ENCODE data around the gene KRT83. TPM values are rescaled to one million over a fixed set of nuclear protein-coding genes. Genes with fewer than 3 reads are reported as not detected.

KRT83 gene
- total and polyA plus RNA-seq, 12 donors, result not detected

DNA sequence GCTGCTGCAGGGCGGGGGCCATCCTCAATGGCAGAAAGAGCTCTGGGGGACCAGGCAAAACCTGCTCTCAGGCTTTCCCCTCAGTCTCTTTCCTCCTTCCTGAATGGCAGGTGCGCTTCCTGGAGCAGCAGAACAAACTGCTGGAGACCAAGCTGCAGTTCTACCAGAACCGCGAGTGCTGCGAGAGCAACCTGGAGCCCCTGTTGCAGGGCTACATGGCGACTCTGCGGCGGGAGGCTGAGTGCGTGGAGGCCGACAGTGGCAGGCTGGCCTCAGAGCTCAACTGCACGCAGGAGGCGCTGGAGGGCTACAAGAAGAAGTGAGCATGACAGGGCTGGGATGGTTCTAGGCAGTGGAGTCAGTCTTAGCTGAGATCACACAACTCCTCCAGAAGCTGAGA is 22.9 kb upstream of the KRT83 start:
- H3K4me3 ChIP-seq, result no peak overlapping the region
- intact Hi-C loops (cut with DNase I), result no loop called here
- 91 to 95% (median 95%) methylated on average over 7 to 12 of the region's 12 CpGs for WGBS, 4 donors
- no peaks in the 10 kb centered on the region for H3K9me3 ChIP-seq (replicated peaks in 1 of 3)
- H3K27me3 ChIP-seq, result no peaks in the 10 kb centered on the region
- H3K27ac ChIP-seq, result no peak overlapping the region
- TF ChIP-seq POLR2A (IDR thresholded peaks at IDR 0.05), result no peak
- TF ChIP-seq, protein P1, sequence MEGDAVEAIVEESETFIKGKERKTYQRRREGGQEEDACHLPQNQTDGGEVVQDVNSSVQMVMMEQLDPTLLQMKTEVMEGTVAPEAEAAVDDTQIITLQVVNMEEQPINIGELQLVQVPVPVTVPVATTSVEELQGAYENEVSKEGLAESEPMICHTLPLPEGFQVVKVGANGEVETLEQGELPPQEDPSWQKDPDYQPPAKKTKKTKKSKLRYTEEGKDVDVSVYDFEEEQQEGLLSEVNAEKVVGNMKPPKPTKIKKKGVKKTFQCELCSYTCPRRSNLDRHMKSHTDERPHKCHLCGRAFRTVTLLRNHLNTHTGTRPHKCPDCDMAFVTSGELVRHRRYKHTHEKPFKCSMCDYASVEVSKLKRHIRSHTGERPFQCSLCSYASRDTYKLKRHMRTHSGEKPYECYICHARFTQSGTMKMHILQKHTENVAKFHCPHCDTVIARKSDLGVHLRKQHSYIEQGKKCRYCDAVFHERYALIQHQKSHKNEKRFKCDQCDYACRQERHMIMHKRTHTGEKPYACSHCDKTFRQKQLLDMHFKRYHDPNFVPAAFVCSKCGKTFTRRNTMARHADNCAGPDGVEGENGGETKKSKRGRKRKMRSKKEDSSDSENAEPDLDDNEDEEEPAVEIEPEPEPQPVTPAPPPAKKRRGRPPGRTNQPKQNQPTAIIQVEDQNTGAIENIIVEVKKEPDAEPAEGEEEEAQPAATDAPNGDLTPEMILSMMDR (IDR thresholded peaks at IDR 0.05), result no peak
- H3K4me1 ChIP-seq (replicated peaks in 1 of 2), result no peaks in the 10 kb centered on the region
- no peaks in the 10 kb centered on the region for H3K36me3 ChIP-seq (replicated peaks in 1 of 2)
- DNase-seq, result no peak

DNA sequence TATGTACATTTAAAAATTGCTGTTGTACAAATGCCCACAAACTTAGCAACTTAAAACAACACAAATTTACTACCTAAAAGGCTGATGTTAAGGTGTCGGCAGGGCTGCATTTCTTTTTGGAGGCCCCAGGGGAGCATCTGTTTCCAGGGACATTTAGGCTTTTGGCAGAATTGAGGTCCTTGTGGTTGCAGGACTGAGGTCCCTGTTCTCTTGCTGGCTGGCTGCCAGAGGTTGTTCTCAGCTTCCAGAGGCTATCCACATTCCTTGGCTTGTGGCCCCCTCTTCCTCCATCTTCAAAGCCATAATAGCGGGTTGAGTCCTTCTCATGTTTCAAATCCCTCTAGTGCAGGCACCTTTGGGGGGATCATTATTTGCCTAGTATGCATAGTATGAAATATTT is 22.4 kb upstream of the KRT83 start:
- no peak overlapping the region for H3K4me3 ChIP-seq
- H3K9me3 ChIP-seq (replicated peaks in 1 of 3), result no peaks in the 10 kb centered on the region
- H3K4me1 ChIP-seq (replicated peaks in 1 of 2), result no peaks in the 10 kb centered on the region
- 65 to 93% (median 90%) methylated on average over 2 of the region's 2 CpGs for WGBS, 4 donors
- no peaks in the 10 kb centered on the region for H3K27me3 ChIP-seq
- intact Hi-C loops (cut with DNase I), result no loop called here
- no peaks in the 10 kb centered on the region for H3K36me3 ChIP-seq (replicated peaks in 1 of 2)
- DNase-seq, result no peak
- TF ChIP-seq, protein P1 (IDR thresholded peaks at IDR 0.05), result no peak
- no peak for TF ChIP-seq POLR2A (IDR thresholded peaks at IDR 0.05)
- no peak overlapping the region for H3K27ac ChIP-seq

DNA sequence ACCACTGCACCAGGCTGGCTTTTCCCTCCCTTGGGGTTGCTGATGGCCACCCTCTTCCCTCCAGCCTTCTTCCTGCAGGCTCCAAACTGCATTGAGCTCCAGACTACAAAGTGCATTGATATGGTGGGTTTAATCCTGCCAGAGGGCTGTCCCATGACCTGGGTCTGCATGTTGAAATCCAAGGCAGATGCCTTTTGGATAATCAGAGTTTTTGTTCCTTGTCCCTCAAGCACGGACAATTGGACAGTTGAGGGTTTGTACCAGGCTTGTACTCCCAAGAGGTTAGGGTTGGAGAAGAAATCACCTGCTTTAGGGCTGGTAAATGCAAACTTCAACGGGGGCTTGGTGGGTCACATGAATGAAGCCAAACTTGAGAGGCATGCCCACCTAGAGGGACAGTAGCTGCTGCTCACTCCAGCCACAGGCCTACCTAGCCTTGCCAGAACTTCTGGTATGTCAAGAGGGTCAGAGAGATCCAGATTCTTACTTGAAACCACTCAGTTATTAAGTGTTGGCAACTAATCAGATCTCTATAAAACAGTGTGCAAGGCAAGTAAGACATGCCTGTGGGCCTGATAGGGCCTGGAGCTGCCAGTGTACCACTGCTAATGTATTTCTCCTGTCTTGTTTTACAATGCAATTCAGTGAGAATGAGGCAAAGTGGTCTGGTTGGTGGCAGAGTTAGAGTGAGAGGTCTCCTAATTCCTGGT is 21.7 kb upstream of the KRT83 start:
- DNase-seq, result no peak
- WGBS, 4 donors, result 77 to 92% (median 80%) methylated on average over 2 of the region's 2 CpGs
- H3K27me3 ChIP-seq, result no peaks in the 10 kb centered on the region
- no peaks in the 10 kb centered on the region for H3K4me1 ChIP-seq (replicated peaks in 1 of 2)
- intact Hi-C loops (cut with DNase I), result no loop called here
- H3K36me3 ChIP-seq (replicated peaks in 1 of 2), result no peaks in the 10 kb centered on the region
- H3K4me3 ChIP-seq, result no peak overlapping the region
- H3K9me3 ChIP-seq (replicated peaks in 1 of 3), result no peaks in the 10 kb centered on the region
- H3K27ac ChIP-seq, result no peak overlapping the region
- TF ChIP-seq POLR2A (IDR thresholded peaks at IDR 0.05), result no peak
- TF ChIP-seq, protein P1 (IDR thresholded peaks at IDR 0.05), result no peak

DNA sequence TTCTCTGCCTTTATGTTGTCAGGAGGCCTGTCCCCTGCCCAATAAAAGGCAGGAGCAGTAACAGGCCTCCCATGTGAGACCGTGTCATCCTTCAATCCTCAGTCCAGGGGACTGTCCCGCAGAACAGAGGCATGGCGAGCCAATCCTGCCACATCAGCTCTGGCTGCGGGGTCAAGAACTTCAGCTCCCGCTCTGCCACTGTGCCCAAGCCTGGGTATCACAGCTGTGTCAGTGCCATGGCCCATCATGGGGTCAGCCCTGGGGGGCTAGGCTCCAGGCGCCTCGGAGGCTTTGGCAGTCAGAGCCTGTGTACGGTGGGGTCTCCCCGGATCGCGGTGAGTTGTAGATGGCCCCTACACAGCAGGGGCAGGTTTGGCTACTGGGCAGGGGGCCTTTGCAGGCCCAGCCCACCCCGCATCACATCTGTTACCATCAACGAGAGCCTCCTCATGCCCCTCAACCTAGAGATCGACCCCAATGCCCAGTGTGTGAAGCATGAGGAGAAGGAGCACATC is 19.9 kb upstream of the KRT83 start:
- H3K36me3 ChIP-seq (replicated peaks in 1 of 2), result no peaks in the 10 kb centered on the region
- intact Hi-C loops (cut with DNase I), result no loop called here
- no peak overlapping the region for H3K4me3 ChIP-seq
- H3K27ac ChIP-seq, result no peak overlapping the region
- H3K27me3 ChIP-seq, result no peaks in the 10 kb centered on the region
- no peak for DNase-seq
- TF ChIP-seq, protein P1 (IDR thresholded peaks at IDR 0.05), result no peak
- no peak for TF ChIP-seq POLR2A (IDR thresholded peaks at IDR 0.05)
- no peaks in the 10 kb centered on the region for H3K4me1 ChIP-seq (replicated peaks in 1 of 2)
- peaks cover 0 to 4% (median 0%) of the 10 kb centered on the region in 3 donors for H3K9me3 ChIP-seq (replicated peaks in 1 of 3)
- 86 to 97% (median 90%) methylated on average over 4 to 14 of the region's 14 CpGs for WGBS, 4 donors
